HepG2 (cell line): ENCODE data around the gene YY1. TPM values are rescaled to one million over a fixed set of nuclear protein-coding genes. Genes with fewer than 3 reads are reported as not detected.

ENCODE experiments used
- IKZF4 ChIP-seq: sonication (generic); formaldehyde crosslinking; IDR thresholded peaks from 2 replicates; pipeline ENCODE4 v1.5.1; 2020; ENCODE audit warnings: borderline replicate concordance, mild to moderate bottlenecking, low read depth, missing genetic modification reagents; ENCODE audit errors: not compliant biosample characterization
- PHF8 ChIP-seq: sonication (generic); formaldehyde crosslinking; IDR thresholded peaks from 2 replicates; pipeline ENCODE4 v1.5.0; 2020; ENCODE audit warnings: missing genetic modification reagents
- SPEN ChIP-seq: sonication (generic); formaldehyde crosslinking; IDR thresholded peaks from 2 replicates; pipeline ENCODE4 v1.5.1; 2020; ENCODE audit warnings: low read depth, mild to moderate bottlenecking, missing genetic modification reagents
- ZBTB42 ChIP-seq: sonication (generic); formaldehyde crosslinking; IDR thresholded peaks from 2 replicates; pipeline ENCODE4 v1.5.0; 2020; ENCODE audit warnings: mild to moderate bottlenecking, missing genetic modification reagents
- ZFYVE20 ChIP-seq: sonication (generic); formaldehyde crosslinking; IDR thresholded peaks from 2 replicates; pipeline ENCODE4 v1.8.0; 2023; ENCODE audit warnings: low read depth, mild to moderate bottlenecking, moderate library complexity, missing genetic modification reagents, borderline replicate concordance
- ZMYM3 ChIP-seq: sonication (generic); formaldehyde crosslinking; IDR thresholded peaks from 2 replicates; pipeline ENCODE4 v1.5.1; 2020; ENCODE audit warnings: mild to moderate bottlenecking, missing genetic modification reagents
- ZNF224 ChIP-seq: sonication (generic); formaldehyde crosslinking; IDR thresholded peaks from 2 replicates; pipeline ENCODE4 v1.5.0; 2020; ENCODE audit warnings: mild to moderate bottlenecking, missing genetic modification reagents
- ZNF563 ChIP-seq: sonication (generic); formaldehyde crosslinking; IDR thresholded peaks from 2 replicates; pipeline ENCODE4 v1.8.0; 2022; ENCODE audit warnings: mild to moderate bottlenecking, moderate library complexity, missing genetic modification reagents
- polyA plus RNA-seq, 8 experiments: library from polyadenylated mRNA; depleted of rRNA in 3 of 8; stranded (reverse) in 7 of 8; unstranded in 1 of 8; fragments of >200 nt; fragmentation: Illumina TruSeq in 4 of 8; extraction: Trizol in 4 of 8; gene quantifications; 2 replicates each; pipeline versions ENCODE4 v1.2.1 to v1.2.3, GENCODE V29; 2011 to 2016; ENCODE audit warnings: low read depth in 4 of 8, missing spikeins in 1 of 8, mixed read lengths in 1 of 8; ENCODE audit not compliant: insufficient read depth in 1 of 8
- total RNA-seq, 5 experiments: library from RNA; depleted of rRNA; stranded (reverse); fragments of >200 nt; fragmentation: Illumina TruSeq; extraction: Trizol; gene quantifications; 2 replicates each; pipeline ENCODE4 v1.2.3, GENCODE V29; 2016; ENCODE audit warnings: low read depth in 1 of 5
- TF ChIP-seq, protein P1 (sequence below), 2 experiments: IDR thresholded peaks; 2 replicates each; pipeline ENCODE4 v1.6.1; 2011 to 2012; ENCODE audit warnings: low read length in 2 of 2, borderline replicate concordance in 1 of 2, low read depth in 1 of 2, mild to moderate bottlenecking in 1 of 2, moderate library complexity in 1 of 2
- TF ChIP-seq, protein P2 (sequence below): sonication (generic); formaldehyde crosslinking; IDR thresholded peaks from 2 replicates; pipeline ENCODE4 v1.4.0; 2020; ENCODE audit warnings: mild to moderate bottlenecking, missing genetic modification reagents
- TF ChIP-seq, protein P3 (sequence below): sonication (generic); formaldehyde crosslinking; IDR thresholded peaks from 2 replicates; pipeline ENCODE4 v1.5.1; 2020; ENCODE audit warnings: mild to moderate bottlenecking, missing genetic modification reagents, borderline replicate concordance
- TF ChIP-seq, protein P4 (sequence below): sonication (generic); formaldehyde crosslinking; IDR thresholded peaks from 2 replicates; pipeline ENCODE4 v1.8.0; 2022; ENCODE audit warnings: mild to moderate bottlenecking, missing genetic modification reagents
- TF ChIP-seq, protein P5 (sequence below): fragments of 450-650 bp; IDR thresholded peaks from 2 replicates; pipeline ENCODE4 v1.6.1; 2017; ENCODE audit warnings: mild to moderate bottlenecking

The YY1 gene
- total and polyA plus RNA-seq, 2 of the 13 experiments (the other 11 are each of a cell fraction or from before 2014, with no cell fraction given) = 29.4 to 68.1 TPM

DNA sequence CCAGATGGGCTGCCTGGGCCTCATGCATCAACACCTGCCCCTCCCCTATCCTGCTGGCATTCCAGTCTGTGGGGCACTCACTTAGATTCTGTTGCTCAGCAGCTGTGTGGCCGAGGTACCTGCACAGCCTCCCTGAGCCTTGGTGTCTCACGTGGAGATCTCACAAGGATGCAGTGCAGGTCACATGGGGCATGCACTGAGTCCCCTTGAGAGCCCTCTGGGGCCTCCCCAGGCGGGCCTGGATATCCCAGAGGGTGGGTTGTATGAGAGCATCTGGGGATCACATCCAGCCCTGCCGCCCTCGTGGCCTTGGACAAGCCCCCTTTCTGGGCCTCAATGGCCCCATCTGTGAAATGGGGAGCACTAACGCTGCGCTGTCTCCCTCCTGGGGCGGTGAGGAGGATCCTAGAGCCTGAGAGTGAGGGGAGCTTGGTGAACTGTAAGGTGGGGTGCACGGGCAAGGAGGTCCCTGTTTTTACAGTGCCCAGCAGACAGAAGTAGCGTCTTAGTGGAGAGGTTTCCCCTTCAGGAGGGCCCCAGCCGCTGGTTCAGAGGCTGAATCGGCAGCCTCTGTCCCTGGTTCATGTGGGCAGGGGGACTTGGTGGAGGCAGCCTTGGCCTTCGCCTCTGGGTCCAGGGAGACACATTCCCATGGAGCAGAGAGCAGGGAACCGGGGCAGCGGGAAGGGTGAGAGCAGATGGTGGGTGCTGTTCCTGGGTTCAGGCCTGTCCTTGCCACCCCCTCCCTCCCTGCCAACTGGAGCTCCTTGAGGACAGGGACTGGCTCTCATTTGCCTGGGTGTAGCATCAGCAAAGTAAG is 83.4 kb downstream of the YY1 start (continued):
- TF ChIP-seq, protein P1, sequence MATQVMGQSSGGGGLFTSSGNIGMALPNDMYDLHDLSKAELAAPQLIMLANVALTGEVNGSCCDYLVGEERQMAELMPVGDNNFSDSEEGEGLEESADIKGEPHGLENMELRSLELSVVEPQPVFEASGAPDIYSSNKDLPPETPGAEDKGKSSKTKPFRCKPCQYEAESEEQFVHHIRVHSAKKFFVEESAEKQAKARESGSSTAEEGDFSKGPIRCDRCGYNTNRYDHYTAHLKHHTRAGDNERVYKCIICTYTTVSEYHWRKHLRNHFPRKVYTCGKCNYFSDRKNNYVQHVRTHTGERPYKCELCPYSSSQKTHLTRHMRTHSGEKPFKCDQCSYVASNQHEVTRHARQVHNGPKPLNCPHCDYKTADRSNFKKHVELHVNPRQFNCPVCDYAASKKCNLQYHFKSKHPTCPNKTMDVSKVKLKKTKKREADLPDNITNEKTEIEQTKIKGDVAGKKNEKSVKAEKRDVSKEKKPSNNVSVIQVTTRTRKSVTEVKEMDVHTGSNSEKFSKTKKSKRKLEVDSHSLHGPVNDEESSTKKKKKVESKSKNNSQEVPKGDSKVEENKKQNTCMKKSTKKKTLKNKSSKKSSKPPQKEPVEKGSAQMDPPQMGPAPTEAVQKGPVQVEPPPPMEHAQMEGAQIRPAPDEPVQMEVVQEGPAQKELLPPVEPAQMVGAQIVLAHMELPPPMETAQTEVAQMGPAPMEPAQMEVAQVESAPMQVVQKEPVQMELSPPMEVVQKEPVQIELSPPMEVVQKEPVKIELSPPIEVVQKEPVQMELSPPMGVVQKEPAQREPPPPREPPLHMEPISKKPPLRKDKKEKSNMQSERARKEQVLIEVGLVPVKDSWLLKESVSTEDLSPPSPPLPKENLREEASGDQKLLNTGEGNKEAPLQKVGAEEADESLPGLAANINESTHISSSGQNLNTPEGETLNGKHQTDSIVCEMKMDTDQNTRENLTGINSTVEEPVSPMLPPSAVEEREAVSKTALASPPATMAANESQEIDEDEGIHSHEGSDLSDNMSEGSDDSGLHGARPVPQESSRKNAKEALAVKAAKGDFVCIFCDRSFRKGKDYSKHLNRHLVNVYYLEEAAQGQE (IDR thresholded peaks at IDR 0.05; ENCODE audit: borderline replicate concordance in 1 of 2, low read depth in 1 of 2, low read length in 2 of 2) = no peak
- TF ChIP-seq, protein P2, sequence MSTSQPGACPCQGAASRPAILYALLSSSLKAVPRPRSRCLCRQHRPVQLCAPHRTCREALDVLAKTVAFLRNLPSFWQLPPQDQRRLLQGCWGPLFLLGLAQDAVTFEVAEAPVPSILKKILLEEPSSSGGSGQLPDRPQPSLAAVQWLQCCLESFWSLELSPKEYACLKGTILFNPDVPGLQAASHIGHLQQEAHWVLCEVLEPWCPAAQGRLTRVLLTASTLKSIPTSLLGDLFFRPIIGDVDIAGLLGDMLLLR (CRISPR knock-in tag) = no peak
- TF ChIP-seq ZFYVE20 (CRISPR knock-in tag) (no peak), IKZF4 (no peak), ZMYM3 (CRISPR knock-in tag) (peak; percentile 92), ZBTB42 (no peak), SPEN (no peak), PHF8 (no peak), ZNF563 (CRISPR knock-in tag) (peak; percentile 58; the same call in 1 of the 2 replicates), ZNF224 (no peak)
- TF ChIP-seq, protein P3, sequence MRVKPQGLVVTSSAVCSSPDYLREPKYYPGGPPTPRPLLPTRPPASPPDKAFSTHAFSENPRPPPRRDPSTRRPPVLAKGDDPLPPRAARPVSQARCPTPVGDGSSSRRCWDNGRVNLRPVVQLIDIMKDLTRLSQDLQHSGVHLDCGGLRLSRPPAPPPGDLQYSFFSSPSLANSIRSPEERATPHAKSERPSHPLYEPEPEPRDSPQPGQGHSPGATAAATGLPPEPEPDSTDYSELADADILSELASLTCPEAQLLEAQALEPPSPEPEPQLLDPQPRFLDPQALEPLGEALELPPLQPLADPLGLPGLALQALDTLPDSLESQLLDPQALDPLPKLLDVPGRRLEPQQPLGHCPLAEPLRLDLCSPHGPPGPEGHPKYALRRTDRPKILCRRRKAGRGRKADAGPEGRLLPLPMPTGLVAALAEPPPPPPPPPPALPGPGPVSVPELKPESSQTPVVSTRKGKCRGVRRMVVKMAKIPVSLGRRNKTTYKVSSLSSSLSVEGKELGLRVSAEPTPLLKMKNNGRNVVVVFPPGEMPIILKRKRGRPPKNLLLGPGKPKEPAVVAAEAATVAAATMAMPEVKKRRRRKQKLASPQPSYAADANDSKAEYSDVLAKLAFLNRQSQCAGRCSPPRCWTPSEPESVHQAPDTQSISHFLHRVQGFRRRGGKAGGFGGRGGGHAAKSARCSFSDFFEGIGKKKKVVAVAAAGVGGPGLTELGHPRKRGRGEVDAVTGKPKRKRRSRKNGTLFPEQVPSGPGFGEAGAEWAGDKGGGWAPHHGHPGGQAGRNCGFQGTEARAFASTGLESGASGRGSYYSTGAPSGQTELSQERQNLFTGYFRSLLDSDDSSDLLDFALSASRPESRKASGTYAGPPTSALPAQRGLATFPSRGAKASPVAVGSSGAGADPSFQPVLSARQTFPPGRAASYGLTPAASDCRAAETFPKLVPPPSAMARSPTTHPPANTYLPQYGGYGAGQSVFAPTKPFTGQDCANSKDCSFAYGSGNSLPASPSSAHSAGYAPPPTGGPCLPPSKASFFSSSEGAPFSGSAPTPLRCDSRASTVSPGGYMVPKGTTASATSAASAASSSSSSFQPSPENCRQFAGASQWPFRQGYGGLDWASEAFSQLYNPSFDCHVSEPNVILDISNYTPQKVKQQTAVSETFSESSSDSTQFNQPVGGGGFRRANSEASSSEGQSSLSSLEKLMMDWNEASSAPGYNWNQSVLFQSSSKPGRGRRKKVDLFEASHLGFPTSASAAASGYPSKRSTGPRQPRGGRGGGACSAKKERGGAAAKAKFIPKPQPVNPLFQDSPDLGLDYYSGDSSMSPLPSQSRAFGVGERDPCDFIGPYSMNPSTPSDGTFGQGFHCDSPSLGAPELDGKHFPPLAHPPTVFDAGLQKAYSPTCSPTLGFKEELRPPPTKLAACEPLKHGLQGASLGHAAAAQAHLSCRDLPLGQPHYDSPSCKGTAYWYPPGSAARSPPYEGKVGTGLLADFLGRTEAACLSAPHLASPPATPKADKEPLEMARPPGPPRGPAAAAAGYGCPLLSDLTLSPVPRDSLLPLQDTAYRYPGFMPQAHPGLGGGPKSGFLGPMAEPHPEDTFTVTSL (CRISPR knock-in tag) = no peak
- TF ChIP-seq, protein P4, sequence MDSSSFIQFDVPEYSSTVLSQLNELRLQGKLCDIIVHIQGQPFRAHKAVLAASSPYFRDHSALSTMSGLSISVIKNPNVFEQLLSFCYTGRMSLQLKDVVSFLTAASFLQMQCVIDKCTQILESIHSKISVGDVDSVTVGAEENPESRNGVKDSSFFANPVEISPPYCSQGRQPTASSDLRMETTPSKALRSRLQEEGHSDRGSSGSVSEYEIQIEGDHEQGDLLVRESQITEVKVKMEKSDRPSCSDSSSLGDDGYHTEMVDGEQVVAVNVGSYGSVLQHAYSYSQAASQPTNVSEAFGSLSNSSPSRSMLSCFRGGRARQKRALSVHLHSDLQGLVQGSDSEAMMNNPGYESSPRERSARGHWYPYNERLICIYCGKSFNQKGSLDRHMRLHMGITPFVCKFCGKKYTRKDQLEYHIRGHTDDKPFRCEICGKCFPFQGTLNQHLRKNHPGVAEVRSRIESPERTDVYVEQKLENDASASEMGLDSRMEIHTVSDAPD (CRISPR knock-in tag) = no peak
- TF ChIP-seq, protein P5, sequence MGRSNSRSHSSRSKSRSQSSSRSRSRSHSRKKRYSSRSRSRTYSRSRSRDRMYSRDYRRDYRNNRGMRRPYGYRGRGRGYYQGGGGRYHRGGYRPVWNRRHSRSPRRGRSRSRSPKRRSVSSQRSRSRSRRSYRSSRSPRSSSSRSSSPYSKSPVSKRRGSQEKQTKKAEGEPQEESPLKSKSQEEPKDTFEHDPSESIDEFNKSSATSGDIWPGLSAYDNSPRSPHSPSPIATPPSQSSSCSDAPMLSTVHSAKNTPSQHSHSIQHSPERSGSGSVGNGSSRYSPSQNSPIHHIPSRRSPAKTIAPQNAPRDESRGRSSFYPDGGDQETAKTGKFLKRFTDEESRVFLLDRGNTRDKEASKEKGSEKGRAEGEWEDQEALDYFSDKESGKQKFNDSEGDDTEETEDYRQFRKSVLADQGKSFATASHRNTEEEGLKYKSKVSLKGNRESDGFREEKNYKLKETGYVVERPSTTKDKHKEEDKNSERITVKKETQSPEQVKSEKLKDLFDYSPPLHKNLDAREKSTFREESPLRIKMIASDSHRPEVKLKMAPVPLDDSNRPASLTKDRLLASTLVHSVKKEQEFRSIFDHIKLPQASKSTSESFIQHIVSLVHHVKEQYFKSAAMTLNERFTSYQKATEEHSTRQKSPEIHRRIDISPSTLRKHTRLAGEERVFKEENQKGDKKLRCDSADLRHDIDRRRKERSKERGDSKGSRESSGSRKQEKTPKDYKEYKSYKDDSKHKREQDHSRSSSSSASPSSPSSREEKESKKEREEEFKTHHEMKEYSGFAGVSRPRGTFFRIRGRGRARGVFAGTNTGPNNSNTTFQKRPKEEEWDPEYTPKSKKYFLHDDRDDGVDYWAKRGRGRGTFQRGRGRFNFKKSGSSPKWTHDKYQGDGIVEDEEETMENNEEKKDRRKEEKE = no peak
